ENCODE measurements around the gene CIDEB. TPM values are rescaled to one million over a fixed set of nuclear protein-coding genes. Genes with fewer than 3 reads are reported as not detected.

CIDEB gene
- total RNA-seq, 1 experiment from 2014 or later, result not detected

DNA sequence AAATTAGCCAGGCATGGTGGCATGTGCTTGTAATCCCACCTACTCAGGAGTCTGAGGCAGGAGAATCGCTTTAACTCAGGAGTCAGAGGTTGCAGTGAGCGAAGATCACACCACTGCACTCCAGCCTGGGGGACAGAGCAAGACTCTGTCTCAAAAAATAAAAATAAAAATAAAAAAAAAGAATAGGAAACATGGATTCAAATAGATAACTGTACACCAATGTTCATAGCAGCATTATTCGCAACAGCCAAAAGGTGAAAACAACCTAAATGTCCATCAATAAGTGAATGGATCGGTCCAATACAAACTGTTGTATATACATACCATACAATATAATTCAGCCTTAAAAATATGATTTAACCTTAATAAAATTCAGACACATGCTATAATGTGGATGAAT is 35.1 kb upstream of the CIDEB start:
- no peak overlapping the region for H4K5ac ChIP-seq (ENCODE audit: insufficient read length, low read depth, low read length)
- no peak overlapping the region for H2BK20ac ChIP-seq (ENCODE audit: low read depth, low read length, poor library complexity, severe bottlenecking)
- H2AFZ ChIP-seq (ENCODE audit: low read length), result no peak overlapping the region
- Mint-ChIP-seq H3K9me3 (no peaks in the 10 kb centered on the region), H3K27ac (no peak overlapping the region), H3K4me1 (peaks cover 11% of the 10 kb centered on the region in 2 experiments; a peak in 3 of 4 replicates), H3K36me3 (ENCODE audit: insufficient read depth in 1 of 3, low read depth in 3 of 3) (no peaks in the 10 kb centered on the region), H3K27me3 (ENCODE audit: low read depth) (peaks cover 87% of the 10 kb centered on the region), H3K4me3 (no peak overlapping the region)
- H3K9ac ChIP-seq (ENCODE audit: extremely low read depth, insufficient read length, low read length), result no peak overlapping the region
- H4K8ac ChIP-seq (replicated peaks; ENCODE audit: insufficient read length, low read depth, low read length), result no peak overlapping the region
- H3K56ac ChIP-seq (ENCODE audit: insufficient read length, low read depth, low read length), result no peak overlapping the region
- no peaks in the 10 kb centered on the region for H4K20me1 ChIP-seq (ENCODE audit: control insufficient read depth, insufficient read depth, insufficient read length)
- no peak overlapping the region for H2BK120ac ChIP-seq (ENCODE audit: low read depth, low read length, poor library complexity, severe bottlenecking)
- no CpG with 5 or more reads among the region's 4 CpGs for WGBS (ENCODE audit: extremely low coverage, insufficient read length, low lambda C conversion rate)
- no peak overlapping the region for H3T11ph ChIP-seq (ENCODE audit: low read length)
- H4K91ac ChIP-seq (ENCODE audit: insufficient read length, low read depth, low read length), result no peak overlapping the region
- peaks cover 8% of the 10 kb centered on the region for H3K23me2 ChIP-seq (ENCODE audit: insufficient read length, low read depth, low read length, poor library complexity, severe bottlenecking)
- H2AK5ac ChIP-seq (ENCODE audit: insufficient read length, low read length), result no peak overlapping the region
- TF ChIP-seq, protein P1, sequence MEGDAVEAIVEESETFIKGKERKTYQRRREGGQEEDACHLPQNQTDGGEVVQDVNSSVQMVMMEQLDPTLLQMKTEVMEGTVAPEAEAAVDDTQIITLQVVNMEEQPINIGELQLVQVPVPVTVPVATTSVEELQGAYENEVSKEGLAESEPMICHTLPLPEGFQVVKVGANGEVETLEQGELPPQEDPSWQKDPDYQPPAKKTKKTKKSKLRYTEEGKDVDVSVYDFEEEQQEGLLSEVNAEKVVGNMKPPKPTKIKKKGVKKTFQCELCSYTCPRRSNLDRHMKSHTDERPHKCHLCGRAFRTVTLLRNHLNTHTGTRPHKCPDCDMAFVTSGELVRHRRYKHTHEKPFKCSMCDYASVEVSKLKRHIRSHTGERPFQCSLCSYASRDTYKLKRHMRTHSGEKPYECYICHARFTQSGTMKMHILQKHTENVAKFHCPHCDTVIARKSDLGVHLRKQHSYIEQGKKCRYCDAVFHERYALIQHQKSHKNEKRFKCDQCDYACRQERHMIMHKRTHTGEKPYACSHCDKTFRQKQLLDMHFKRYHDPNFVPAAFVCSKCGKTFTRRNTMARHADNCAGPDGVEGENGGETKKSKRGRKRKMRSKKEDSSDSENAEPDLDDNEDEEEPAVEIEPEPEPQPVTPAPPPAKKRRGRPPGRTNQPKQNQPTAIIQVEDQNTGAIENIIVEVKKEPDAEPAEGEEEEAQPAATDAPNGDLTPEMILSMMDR (conservative IDR thresholded peaks at IDR 0.05), result no peak
- H3K14ac ChIP-seq (ENCODE audit: insufficient read depth, low read length), result no peak overlapping the region
- no peak for DNase-seq
- no peaks in the 10 kb centered on the region for H3K79me1 ChIP-seq (ENCODE audit: insufficient read depth, low read depth, low read length, poor library complexity, severe bottlenecking)
- H2BK15ac ChIP-seq (ENCODE audit: low read depth, low read length), result no peak overlapping the region
- H3K79me2 ChIP-seq (ENCODE audit: insufficient read depth, low read length), result no peaks in the 10 kb centered on the region
- H3K4ac ChIP-seq (ENCODE audit: low read depth, low read length), result no peak overlapping the region
- H3K23ac ChIP-seq (ENCODE audit: insufficient read length, low read depth, low read length), result no peak overlapping the region
- H3K9me3 ChIP-seq (ENCODE audit: control insufficient read depth, low read depth, low read length), result no peaks in the 10 kb centered on the region
- no peak overlapping the region for H3K18ac ChIP-seq (ENCODE audit: insufficient read length, low read depth, low read length)
- no peak overlapping the region for H2BK5ac ChIP-seq (ENCODE audit: insufficient read length, low read length)
- peaks cover 30% of the 10 kb centered on the region; the same call in 1 of the 2 replicates for H3K27me3 ChIP-seq (ENCODE audit: insufficient read depth, low read length)
- H3K4me1 ChIP-seq (ENCODE audit: insufficient read depth, low read length), result no peaks in the 10 kb centered on the region
- no peak overlapping the region for H2BK12ac ChIP-seq (ENCODE audit: insufficient read length, low read depth, low read length)
- no peak overlapping the region for H3K27ac ChIP-seq (ENCODE audit: insufficient read length, low read depth, low read length)
- H3K4me2 ChIP-seq (ENCODE audit: insufficient read depth, insufficient read length, low read length), result no peak overlapping the region
